Measurements from ENCODE around the gene OR6F1.
"Not testable (repeated sequence)": the region's sequence is repeated elsewhere in the genome, so short reads cannot be mapped to it uniquely, and the experiment has no call there.

The OR6F1 gene

GRCh38 chr1:247716546-247716945 is at the start of gene OR6F1:
OR6F1 (minus strand) TSS chr1:247716646; CDS start chr1:247712755, 3,891 bp downstream.
- H3K9me3 ChIP-seq (ENCODE audit: insufficient read depth, low read depth, low read length) = no peaks in the 10 kb centered on the region
- no peaks in the 10 kb centered on the region for H3K4me1 ChIP-seq (ENCODE audit: insufficient read depth, low read length)
- H3K9ac ChIP-seq (ENCODE audit: low read depth, low read length) = no peak within 1 kb of the TSS
- H3K4me3 ChIP-seq (ENCODE audit: low read length) = no peak within 1 kb of the TSS
- no peaks in the 10 kb centered on the region for H3K27me3 ChIP-seq (ENCODE audit: insufficient read depth, low read length)
- H3K36me3 ChIP-seq (ENCODE audit: insufficient read depth, low read depth, low read length) = no peaks in the 10 kb centered on the region
- H3K27ac ChIP-seq (ENCODE audit: low read length) = no peak within 1 kb of the TSS

- no peaks in the 10 kb centered on the region for H3K9me3 ChIP-seq (ENCODE audit: insufficient read depth, low read depth, low read length)
- H3K4me3 ChIP-seq (ENCODE audit: low read length) = no peak within 1 kb of the TSS
- H3K27me3 ChIP-seq (ENCODE audit: insufficient read depth, low read length) = no peaks in the 10 kb centered on the region
- H3K27ac ChIP-seq (ENCODE audit: low read length) = no peak within 1 kb of the TSS
- H3K36me3 ChIP-seq (ENCODE audit: insufficient read depth, low read depth, low read length) = no peaks in the 10 kb centered on the region
- H3K4me1 ChIP-seq (ENCODE audit: insufficient read depth, low read length) = no peaks in the 10 kb centered on the region
- no peak within 1 kb of the TSS for H3K9ac ChIP-seq (ENCODE audit: low read depth, low read length)
These were observed 44.0 kb upstream of the OR6F1 start, which contains the start of gene OR1C1 for GRCh38 chr1:247760456-247760855. OR1C1 (minus strand) TSS chr1:247760556; CDS start chr1:247758406, 2,150 bp downstream.

GRCh38 chr1:247754311-247754710 is 37.9 kb upstream of the OR6F1 start:
- H3K4me3 ChIP-seq (ENCODE audit: low read length); H3K27ac ChIP-seq (ENCODE audit: low read length); H3K27me3 ChIP-seq (ENCODE audit: insufficient read depth, low read length): not testable (repeated sequence)

GRCh38 chr1:247749870-247750269 is 33.4 kb upstream of the OR6F1 start:
- H3K9ac ChIP-seq (ENCODE audit: low read depth, low read length) = no peak overlapping the region
- H3K36me3 ChIP-seq (ENCODE audit: insufficient read depth, low read depth, low read length) = no peaks in the 10 kb centered on the region
- no peak overlapping the region for H3K4me3 ChIP-seq (ENCODE audit: low read length)
- H3K9me3 ChIP-seq (ENCODE audit: insufficient read depth, low read depth, low read length) = no peaks in the 10 kb centered on the region; the same call in 1 of the 2 replicates
- no peaks in the 10 kb centered on the region for H3K4me1 ChIP-seq (ENCODE audit: insufficient read depth, low read length)
- no peaks in the 10 kb centered on the region for H3K27me3 ChIP-seq (ENCODE audit: insufficient read depth, low read length)
- H3K27ac ChIP-seq (ENCODE audit: low read length) = no peak overlapping the region

More at GRCh38 chr1:247754311-247754710, 37.9 kb upstream of the OR6F1 start:
- H3K36me3 ChIP-seq (ENCODE audit: insufficient read depth, low read depth, low read length); H3K9ac ChIP-seq (ENCODE audit: low read depth, low read length); H3K9me3 ChIP-seq (ENCODE audit: insufficient read depth, low read depth, low read length); H3K4me1 ChIP-seq (ENCODE audit: insufficient read depth, low read length): not testable (repeated sequence)

- Histone ChIP-seq H3K9me3 (ENCODE audit: insufficient read depth, low read depth, low read length) (no peaks in the 10 kb centered on the region; the same call in 1 of the 2 replicates), H3K27ac (ENCODE audit: low read length) (no peak within 1 kb of the TSS), H3K4me3 (ENCODE audit: low read length) (no peak within 1 kb of the TSS), H3K27me3 (ENCODE audit: insufficient read depth, low read length) (no peaks in the 10 kb centered on the region), H3K4me1 (ENCODE audit: insufficient read depth, low read length) (no peaks in the 10 kb centered on the region), H3K9ac (ENCODE audit: low read depth, low read length) (no peak within 1 kb of the TSS), H3K36me3 (ENCODE audit: insufficient read depth, low read depth, low read length) (no peaks in the 10 kb centered on the region)
These were observed 31.6 kb upstream of the OR6F1 start, which contains the start of gene OR14A2 for GRCh38 chr1:247748041-247748440. OR14A2 (minus strand) TSS chr1:247748141.

- H3K9me3 ChIP-seq (ENCODE audit: insufficient read depth, low read depth, low read length) = no peaks in the 10 kb centered on the region; the same call in 1 of the 2 replicates
- H3K27ac ChIP-seq (ENCODE audit: low read length) = no peak overlapping the region
- H3K27me3 ChIP-seq (ENCODE audit: insufficient read depth, low read length) = no peaks in the 10 kb centered on the region
- no peaks in the 10 kb centered on the region for H3K36me3 ChIP-seq (ENCODE audit: insufficient read depth, low read depth, low read length)
- H3K4me1 ChIP-seq (ENCODE audit: insufficient read depth, low read length) = no peaks in the 10 kb centered on the region
- H3K4me3 ChIP-seq (ENCODE audit: low read length) = no peak overlapping the region
- H3K9ac ChIP-seq (ENCODE audit: low read depth, low read length) = no peak overlapping the region
These were observed 31.2 kb upstream of the OR6F1 start for GRCh38 chr1:247747616-247748015.

GRCh38 chr1:247746391-247746935 is 30.0 kb upstream of the OR6F1 start:
- H3K27ac ChIP-seq (ENCODE audit: low read length) = no peak overlapping the region
- no peaks in the 10 kb centered on the region; the same call in 1 of the 2 replicates for H3K9me3 ChIP-seq (ENCODE audit: insufficient read depth, low read depth, low read length)
- no peaks in the 10 kb centered on the region for H3K36me3 ChIP-seq (ENCODE audit: insufficient read depth, low read depth, low read length)
- H3K4me3 ChIP-seq (ENCODE audit: low read length) = no peak overlapping the region
- no peaks in the 10 kb centered on the region for H3K27me3 ChIP-seq (ENCODE audit: insufficient read depth, low read length)
- no peak overlapping the region for H3K9ac ChIP-seq (ENCODE audit: low read depth, low read length)
- no peaks in the 10 kb centered on the region for H3K4me1 ChIP-seq (ENCODE audit: insufficient read depth, low read length)

- H3K4me1 ChIP-seq (ENCODE audit: insufficient read depth, low read length); H3K27ac ChIP-seq (ENCODE audit: low read length); H3K9me3 ChIP-seq (ENCODE audit: insufficient read depth, low read depth, low read length): not testable (repeated sequence)
These were observed 25.8 kb upstream of the OR6F1 start for GRCh38 chr1:247742215-247742760.

GRCh38 chr1:247741756-247742155 is 25.3 kb upstream of the OR6F1 start:
- no peaks in the 10 kb centered on the region for H3K4me1 ChIP-seq (ENCODE audit: insufficient read depth, low read length)
- H3K9me3 ChIP-seq (ENCODE audit: insufficient read depth, low read depth, low read length) = no peaks in the 10 kb centered on the region
- no peak overlapping the region for H3K27ac ChIP-seq (ENCODE audit: low read length)
- H3K27me3 ChIP-seq (ENCODE audit: insufficient read depth, low read length) = no peaks in the 10 kb centered on the region
- H3K36me3 ChIP-seq (ENCODE audit: insufficient read depth, low read depth, low read length) = no peaks in the 10 kb centered on the region
- H3K9ac ChIP-seq (ENCODE audit: low read depth, low read length) = no peak overlapping the region
- H3K4me3 ChIP-seq (ENCODE audit: low read length) = no peak overlapping the region

More at GRCh38 chr1:247742215-247742760, 25.8 kb upstream of the OR6F1 start:
- not testable (repeated sequence) for H3K4me3 ChIP-seq (ENCODE audit: low read length); H3K9ac ChIP-seq (ENCODE audit: low read depth, low read length); H3K27me3 ChIP-seq (ENCODE audit: insufficient read depth, low read length); H3K36me3 ChIP-seq (ENCODE audit: insufficient read depth, low read depth, low read length)

- no peaks in the 10 kb centered on the region for H3K27me3 ChIP-seq (ENCODE audit: insufficient read depth, low read length)
- H3K4me3 ChIP-seq (ENCODE audit: low read length) = no peak overlapping the region
- H3K27ac ChIP-seq (ENCODE audit: low read length) = no peak overlapping the region
These were observed 24.3 kb upstream of the OR6F1 start for GRCh38 chr1:247740721-247741120.

GRCh38 chr1:247738315-247738714 is 21.9 kb upstream of the OR6F1 start, which contains the start of gene OR14K1:
OR14K1 (plus strand) TSS chr1:247738615; CDS start chr1:247738615, 0 bp downstream.
- no peaks in the 10 kb centered on the region for H3K4me1 ChIP-seq (ENCODE audit: insufficient read depth, low read length)
- H3K36me3 ChIP-seq (ENCODE audit: insufficient read depth, low read depth, low read length) = no peaks in the 10 kb centered on the region
- no peak within 1 kb of the TSS for H3K4me3 ChIP-seq (ENCODE audit: low read length)
- no peaks in the 10 kb centered on the region for H3K9me3 ChIP-seq (ENCODE audit: insufficient read depth, low read depth, low read length)
- no peaks in the 10 kb centered on the region for H3K27me3 ChIP-seq (ENCODE audit: insufficient read depth, low read length)
- no peak within 1 kb of the TSS for H3K9ac ChIP-seq (ENCODE audit: low read depth, low read length)
- H3K27ac ChIP-seq (ENCODE audit: low read length) = no peak within 1 kb of the TSS

More at GRCh38 chr1:247740721-247741120, 24.3 kb upstream of the OR6F1 start:
- Histone ChIP-seq H3K9ac (ENCODE audit: low read depth, low read length) (no peak overlapping the region), H3K4me1 (ENCODE audit: insufficient read depth, low read length) (no peaks in the 10 kb centered on the region), H3K36me3 (ENCODE audit: insufficient read depth, low read depth, low read length) (no peaks in the 10 kb centered on the region), H3K9me3 (ENCODE audit: insufficient read depth, low read depth, low read length) (no peaks in the 10 kb centered on the region)

- no peaks in the 10 kb centered on the region for H3K9me3 ChIP-seq (ENCODE audit: insufficient read depth, low read depth, low read length)
- H3K9ac ChIP-seq (ENCODE audit: low read depth, low read length) = no peak overlapping the region
- no peaks in the 10 kb centered on the region for H3K4me1 ChIP-seq (ENCODE audit: insufficient read depth, low read length)
- no peak overlapping the region for H3K27ac ChIP-seq (ENCODE audit: low read length)
- H3K27me3 ChIP-seq (ENCODE audit: insufficient read depth, low read length) = no peaks in the 10 kb centered on the region
- no peaks in the 10 kb centered on the region for H3K36me3 ChIP-seq (ENCODE audit: insufficient read depth, low read depth, low read length)
- H3K4me3 ChIP-seq (ENCODE audit: low read length) = no peak overlapping the region
These were observed 4.8 kb upstream of the OR6F1 start for GRCh38 chr1:247721222-247721621.

Measured in iPS-20b (cell line).